A673 (cell line): ENCODE results near the gene CLTB. TPM values are rescaled to one million over a fixed set of nuclear protein-coding genes. Genes with fewer than 3 reads are reported as not detected.

ENCODE experiments used
- BruUV-seq: library from RNA; stranded (reverse); fragments of 400-500 nt; replicated peaks from 2 replicates; lab custom pipeline; 2021; lab: Mats Ljungman, UMichigan
- CTCF ChIA-PET: fragments of 300-600 bp; sonication (Branson Sonifier 250); formaldehyde crosslinking; loops from one replicate; lab custom pipeline; 2022; ENCODE audit warnings: antibody characterized with exemption; lab: Charles Lee
- POLR2A ChIA-PET: fragments of 300-600 bp; sonication (Branson Sonifier 250); formaldehyde crosslinking; loops from one replicate; lab custom pipeline; 2022; ENCODE audit warnings: antibody characterized with exemption; ENCODE audit not compliant: low non-redundant PET; lab: Charles Lee
- DNase-seq: peaks from one replicate; pipeline ENCODE4 v3.0.0-alpha.2; 2015; ENCODE audit warnings: low spot score
- H3K27ac ChIP-seq: fragments of 200-600 bp; sonication (generic); 2 replicates; pipeline ENCODE4 v1.5.1; 2016; ENCODE audit warnings: mixed run types, low read depth, mild to moderate bottlenecking, mixed read lengths, antibody characterized with exemption, low read length; ENCODE audit not compliant: poor library complexity, severe bottlenecking
- H3K27me3 ChIP-seq: fragments of 200-600 bp; sonication (generic); replicated peaks from 2 replicates; pipeline ENCODE4 v1.6.1; 2017; ENCODE audit warnings: mixed run types, low read depth, mild to moderate bottlenecking, mixed read lengths, antibody characterized with exemption, low read length; ENCODE audit not compliant: insufficient read depth, poor library complexity
- H3K36me3 ChIP-seq: fragments of 200-600 bp; sonication (generic); 2 replicates; pipeline ENCODE4 v1.6.1; 2016; ENCODE audit warnings: mixed run types, mild to moderate bottlenecking, mixed read lengths, antibody characterized with exemption, low read length; ENCODE audit not compliant: insufficient read depth, poor library complexity, severe bottlenecking
- H3K4me1 ChIP-seq: fragments of 200-600 bp; sonication (generic); 2 replicates; pipeline ENCODE4 v1.6.1; 2017; ENCODE audit warnings: mixed run types, mild to moderate bottlenecking, mixed read lengths, antibody characterized with exemption, low read length; ENCODE audit not compliant: insufficient read depth, poor library complexity, severe bottlenecking
- H3K4me3 ChIP-seq: fragments of 200-600 bp; sonication (generic); 2 replicates; pipeline ENCODE4 v1.5.1; 2016; ENCODE audit warnings: low read depth, mixed run types, mild to moderate bottlenecking, mixed read lengths, low read length; ENCODE audit not compliant: poor library complexity, severe bottlenecking
- H3K9me3 ChIP-seq: fragments of 200-600 bp; sonication (generic); 2 replicates; pipeline ENCODE4 v1.6.1; 2016; ENCODE audit warnings: mixed run types, low read depth, mild to moderate bottlenecking, mixed read lengths, antibody characterized with exemption, low read length; ENCODE audit not compliant: poor library complexity, severe bottlenecking
- EZH2 ChIP-seq: fragments of 200-600 bp; sonication (generic); IDR thresholded peaks from 2 replicates; pipeline ENCODE4 v1.6.1; 2017; ENCODE audit warnings: borderline replicate concordance, low read depth, mild to moderate bottlenecking, mixed read lengths, antibody characterized with exemption, low read length; ENCODE audit not compliant: poor library complexity, severe bottlenecking
- intact Hi-C: fragments of 100-400 bp; cut with micrococcal nuclease; formaldehyde crosslinking; loops from one replicate; pipeline ENCODE4 v1.10.0; 2022; ENCODE audit not compliant: unreplicated experiment
- total RNA-seq: library from RNA; stranded (reverse); gene quantifications from 2 replicates; pipeline ENCODE4 v1.2.3, GENCODE V29; 2021
- TF ChIP-seq, protein P1 (sequence below): fragments of 300-800, 200-600 bp; sonication (generic); conservative IDR thresholded peaks from 2 replicates; pipeline ENCODE4 v1.5.1; 2017; ENCODE audit warnings: low read depth, mild to moderate bottlenecking, antibody characterized with exemption, low read length, moderate library complexity, mixed read lengths

Gene CLTB
- total RNA-seq, 1 experiment from 2014 or later: 61.8 TPM

DNA sequence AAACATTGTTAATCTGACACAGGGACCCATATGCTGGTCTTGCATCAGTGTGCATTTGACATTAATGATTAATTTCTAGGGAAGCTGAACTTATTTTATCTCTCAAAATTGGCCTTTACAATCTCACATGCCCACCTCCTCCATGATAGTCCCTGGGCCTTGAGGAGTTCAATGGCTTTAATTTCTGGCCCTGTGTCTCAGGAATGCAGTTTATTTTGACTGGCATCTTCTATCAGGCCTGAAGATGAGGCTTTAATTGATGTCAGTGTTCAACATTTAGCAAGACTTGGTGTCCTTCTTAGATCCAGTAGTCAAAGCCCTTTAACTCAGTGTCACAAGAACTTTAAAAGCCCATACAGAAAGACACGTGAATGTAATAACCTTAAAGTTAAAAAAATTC is 10.5 kb upstream of the CLTB start:
- no peak overlapping the region for H3K27ac ChIP-seq
- no peaks in the 10 kb centered on the region for H3K36me3 ChIP-seq
- no peaks in the 10 kb centered on the region for H3K4me1 ChIP-seq
- intact Hi-C loops: no loop called here
- no peaks in the 10 kb centered on the region for H3K27me3 ChIP-seq
- H3K4me3 ChIP-seq: no peak overlapping the region
- H3K9me3 ChIP-seq: no peaks in the 10 kb centered on the region
- TF ChIP-seq, protein P1, sequence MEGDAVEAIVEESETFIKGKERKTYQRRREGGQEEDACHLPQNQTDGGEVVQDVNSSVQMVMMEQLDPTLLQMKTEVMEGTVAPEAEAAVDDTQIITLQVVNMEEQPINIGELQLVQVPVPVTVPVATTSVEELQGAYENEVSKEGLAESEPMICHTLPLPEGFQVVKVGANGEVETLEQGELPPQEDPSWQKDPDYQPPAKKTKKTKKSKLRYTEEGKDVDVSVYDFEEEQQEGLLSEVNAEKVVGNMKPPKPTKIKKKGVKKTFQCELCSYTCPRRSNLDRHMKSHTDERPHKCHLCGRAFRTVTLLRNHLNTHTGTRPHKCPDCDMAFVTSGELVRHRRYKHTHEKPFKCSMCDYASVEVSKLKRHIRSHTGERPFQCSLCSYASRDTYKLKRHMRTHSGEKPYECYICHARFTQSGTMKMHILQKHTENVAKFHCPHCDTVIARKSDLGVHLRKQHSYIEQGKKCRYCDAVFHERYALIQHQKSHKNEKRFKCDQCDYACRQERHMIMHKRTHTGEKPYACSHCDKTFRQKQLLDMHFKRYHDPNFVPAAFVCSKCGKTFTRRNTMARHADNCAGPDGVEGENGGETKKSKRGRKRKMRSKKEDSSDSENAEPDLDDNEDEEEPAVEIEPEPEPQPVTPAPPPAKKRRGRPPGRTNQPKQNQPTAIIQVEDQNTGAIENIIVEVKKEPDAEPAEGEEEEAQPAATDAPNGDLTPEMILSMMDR: no peak
- TF ChIP-seq EZH2: no peak
- no TSS peak for BruUV-seq
- DNase-seq: no peak
- CTCF ChIA-PET: no interaction called here
- POLR2A ChIA-PET: no interaction called here

DNA sequence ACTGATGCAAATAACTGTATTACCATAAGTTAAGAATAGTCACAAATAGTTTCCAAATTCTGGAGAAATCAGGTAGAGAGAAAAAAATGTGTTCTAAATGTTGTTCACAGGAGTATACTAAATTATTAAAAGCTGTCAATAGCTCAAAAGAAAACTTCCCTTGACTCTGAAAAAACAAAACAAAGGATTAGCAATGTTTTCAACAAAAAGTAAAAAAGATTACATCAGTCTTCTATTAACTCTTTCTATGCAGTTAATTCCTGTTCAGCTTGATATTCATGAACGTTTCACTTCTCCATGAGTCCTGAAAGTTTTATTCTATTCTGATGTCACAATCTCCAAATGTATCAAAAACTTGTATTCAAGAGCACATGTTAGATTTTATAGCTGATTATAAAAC is 9.5 kb upstream of the CLTB start:
- DNase-seq: no peak
- no peaks in the 10 kb centered on the region for H3K4me1 ChIP-seq
- no peaks in the 10 kb centered on the region for H3K9me3 ChIP-seq
- BruUV-seq: no TSS peak
- H3K36me3 ChIP-seq: no peaks in the 10 kb centered on the region
- H3K27ac ChIP-seq: no peak overlapping the region
- CTCF ChIA-PET: no interaction called here
- intact Hi-C loops: no loop called here
- H3K4me3 ChIP-seq: no peak overlapping the region
- POLR2A ChIA-PET: no interaction called here
- no peaks in the 10 kb centered on the region for H3K27me3 ChIP-seq
- TF ChIP-seq EZH2: no peak
- TF ChIP-seq, protein P1: no peak

DNA sequence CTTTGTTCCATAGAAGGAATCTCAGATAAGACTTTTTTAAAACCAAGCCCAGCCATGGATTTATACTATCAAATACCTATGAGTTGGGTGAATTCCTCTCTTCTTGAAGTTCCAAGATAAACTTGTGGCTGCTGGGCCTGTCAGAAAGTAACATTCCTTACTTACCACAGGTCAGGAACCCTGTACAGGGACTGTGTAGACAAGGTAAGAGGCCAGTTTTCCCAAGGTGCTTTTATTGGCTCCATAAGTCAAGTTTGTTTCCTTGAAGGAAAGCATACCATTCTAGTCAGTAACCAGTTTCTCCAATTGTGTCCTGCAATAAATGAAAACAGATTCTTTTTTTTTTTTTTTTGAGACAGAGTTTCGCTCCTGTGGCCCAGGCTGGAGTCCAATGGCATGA is 8.8 kb upstream of the CLTB start:
- no peak for DNase-seq
- no peak for TF ChIP-seq EZH2
- TF ChIP-seq, protein P1: no peak
- Histone ChIP-seq H3K9me3 (no peaks in the 10 kb centered on the region), H3K4me1 (no peaks in the 10 kb centered on the region), H3K27me3 (no peaks in the 10 kb centered on the region), H3K36me3 (no peaks in the 10 kb centered on the region), H3K4me3 (no peak overlapping the region), H3K27ac (no peak overlapping the region)
- intact Hi-C loops: no loop called here
- BruUV-seq: no TSS peak
- POLR2A ChIA-PET: no interaction called here
- CTCF ChIA-PET: no interaction called here
